ENCODE results near the gene TMEM106A.
"Not testable (repeated sequence)": the region's sequence is repeated elsewhere in the genome, so short reads cannot be mapped to it uniquely, and the experiment has no call there.

The TMEM106A gene

DNA sequence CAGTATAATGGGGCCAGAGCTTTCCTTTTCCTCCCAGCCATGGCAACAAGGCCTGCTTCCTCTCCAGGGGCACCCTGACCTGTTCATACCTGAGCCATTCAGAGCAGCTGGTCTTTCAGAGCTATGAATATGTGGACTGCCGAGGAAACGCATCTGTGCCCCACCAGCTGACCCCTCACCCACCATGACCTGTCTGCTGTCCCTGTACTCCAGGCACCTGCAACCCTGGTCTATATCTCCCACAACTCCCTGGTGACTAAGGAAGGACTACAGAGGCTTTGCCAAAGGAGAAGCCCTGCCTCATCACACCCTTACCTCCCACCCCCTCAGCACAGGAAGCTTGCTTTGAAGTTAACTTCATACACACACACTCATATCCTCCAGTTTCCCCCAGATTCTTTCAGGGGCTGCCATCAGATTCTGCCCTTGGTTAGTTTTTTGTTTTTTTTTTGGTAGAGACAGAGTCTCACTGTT lies 6.0 kb downstream of the TMEM106A start:
- TF ChIP-seq, protein P1, sequence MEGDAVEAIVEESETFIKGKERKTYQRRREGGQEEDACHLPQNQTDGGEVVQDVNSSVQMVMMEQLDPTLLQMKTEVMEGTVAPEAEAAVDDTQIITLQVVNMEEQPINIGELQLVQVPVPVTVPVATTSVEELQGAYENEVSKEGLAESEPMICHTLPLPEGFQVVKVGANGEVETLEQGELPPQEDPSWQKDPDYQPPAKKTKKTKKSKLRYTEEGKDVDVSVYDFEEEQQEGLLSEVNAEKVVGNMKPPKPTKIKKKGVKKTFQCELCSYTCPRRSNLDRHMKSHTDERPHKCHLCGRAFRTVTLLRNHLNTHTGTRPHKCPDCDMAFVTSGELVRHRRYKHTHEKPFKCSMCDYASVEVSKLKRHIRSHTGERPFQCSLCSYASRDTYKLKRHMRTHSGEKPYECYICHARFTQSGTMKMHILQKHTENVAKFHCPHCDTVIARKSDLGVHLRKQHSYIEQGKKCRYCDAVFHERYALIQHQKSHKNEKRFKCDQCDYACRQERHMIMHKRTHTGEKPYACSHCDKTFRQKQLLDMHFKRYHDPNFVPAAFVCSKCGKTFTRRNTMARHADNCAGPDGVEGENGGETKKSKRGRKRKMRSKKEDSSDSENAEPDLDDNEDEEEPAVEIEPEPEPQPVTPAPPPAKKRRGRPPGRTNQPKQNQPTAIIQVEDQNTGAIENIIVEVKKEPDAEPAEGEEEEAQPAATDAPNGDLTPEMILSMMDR (IDR thresholded peaks at IDR 0.05; ENCODE audit: extremely low read depth, missing control alignments): no peak
- no peak for DNase-seq (ENCODE audit: low spot score)

DNA sequence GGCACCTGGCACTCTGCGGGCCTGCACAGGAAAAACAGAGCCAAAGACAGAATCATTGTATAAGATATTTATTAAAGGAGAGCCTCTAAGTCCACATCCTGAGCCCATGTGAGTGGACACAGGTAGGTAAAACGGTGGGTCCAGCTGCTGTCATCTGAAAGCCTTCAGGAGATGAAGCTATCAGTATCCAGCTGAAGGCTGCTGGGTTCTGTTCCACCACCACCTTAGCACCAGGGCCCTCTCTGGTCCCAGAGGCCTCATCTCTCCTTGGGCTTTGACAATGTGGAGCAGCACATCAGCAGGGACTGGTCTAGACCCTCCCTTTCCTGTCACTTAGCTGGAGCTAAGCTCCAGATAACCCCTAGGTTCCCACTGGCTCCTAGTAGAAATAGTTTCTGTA lies 7.3 kb downstream of the TMEM106A start:
- DNase-seq (ENCODE audit: low spot score): no peak
- TF ChIP-seq, protein P1 (IDR thresholded peaks at IDR 0.05; ENCODE audit: extremely low read depth, missing control alignments): no peak

DNA sequence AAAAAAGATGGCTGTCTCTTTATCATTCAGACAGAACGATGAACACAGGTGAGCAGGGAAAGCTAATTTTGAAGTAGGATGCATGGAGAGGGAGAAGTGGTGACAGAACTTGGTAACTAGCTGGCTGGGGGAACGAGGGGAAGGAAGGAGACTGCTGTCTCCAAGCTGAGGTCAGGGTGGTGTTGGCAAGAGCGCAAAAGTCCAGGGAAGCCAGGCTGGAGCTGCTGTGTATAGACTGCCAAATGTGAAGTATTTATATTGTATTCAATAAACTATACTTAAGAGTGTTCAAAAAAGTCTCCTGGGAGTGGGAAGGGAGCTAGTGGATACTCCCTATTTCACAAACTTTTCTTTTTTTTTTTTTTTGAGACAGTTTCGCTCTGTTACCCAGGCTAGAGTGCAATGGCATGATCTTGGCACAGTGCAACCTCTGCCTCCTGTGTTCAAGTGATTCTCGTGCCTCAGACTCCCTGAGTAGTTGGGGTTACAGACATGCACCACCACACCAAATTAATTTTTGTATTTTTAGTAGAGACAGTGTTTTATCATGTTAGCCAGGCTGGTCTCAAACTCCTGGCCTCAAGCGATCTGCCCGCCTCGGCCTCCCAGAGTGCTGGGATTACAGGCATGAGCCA lies 8.2 kb downstream of the TMEM106A start:
- TF ChIP-seq, protein P1 (IDR thresholded peaks at IDR 0.05; ENCODE audit: extremely low read depth, missing control alignments): no peak

DNA sequence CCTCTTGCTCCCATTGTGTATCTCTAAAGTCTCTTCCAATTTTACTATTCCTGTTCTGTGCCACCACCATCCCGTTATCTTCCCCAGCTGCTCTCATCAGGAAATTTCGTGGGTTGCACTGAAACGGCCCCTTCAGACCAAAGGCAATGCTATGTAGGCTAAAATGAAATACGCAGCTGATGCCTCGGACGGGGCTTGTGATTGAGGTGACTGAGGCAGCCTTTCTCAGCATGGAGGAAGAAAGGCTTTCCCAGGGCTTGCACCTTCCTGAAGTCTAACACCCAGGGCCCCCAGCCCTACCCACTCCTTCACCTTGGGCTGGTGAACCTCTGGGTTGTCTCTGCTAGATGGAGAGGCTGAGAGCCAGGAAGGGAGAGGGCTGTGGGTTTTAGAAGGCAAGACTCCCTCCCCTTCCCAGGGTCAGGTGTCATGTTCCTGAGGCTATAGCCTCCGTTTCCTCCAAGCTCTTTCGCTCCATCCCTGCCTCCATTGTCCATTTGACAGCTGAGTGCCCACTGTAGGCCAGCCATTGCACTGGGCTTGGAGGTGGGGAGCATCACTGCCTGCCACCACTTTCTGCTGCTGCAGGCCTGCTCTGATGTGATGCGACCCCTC lies 8.9 kb downstream of the TMEM106A start:
- TF ChIP-seq, protein P1 (IDR thresholded peaks at IDR 0.05; ENCODE audit: extremely low read depth, missing control alignments): no peak
- no peak for DNase-seq (ENCODE audit: low spot score)

More for the DNA sequence above, 8.2 kb downstream of the TMEM106A start:
- no peak for DNase-seq (ENCODE audit: low spot score)

DNA sequence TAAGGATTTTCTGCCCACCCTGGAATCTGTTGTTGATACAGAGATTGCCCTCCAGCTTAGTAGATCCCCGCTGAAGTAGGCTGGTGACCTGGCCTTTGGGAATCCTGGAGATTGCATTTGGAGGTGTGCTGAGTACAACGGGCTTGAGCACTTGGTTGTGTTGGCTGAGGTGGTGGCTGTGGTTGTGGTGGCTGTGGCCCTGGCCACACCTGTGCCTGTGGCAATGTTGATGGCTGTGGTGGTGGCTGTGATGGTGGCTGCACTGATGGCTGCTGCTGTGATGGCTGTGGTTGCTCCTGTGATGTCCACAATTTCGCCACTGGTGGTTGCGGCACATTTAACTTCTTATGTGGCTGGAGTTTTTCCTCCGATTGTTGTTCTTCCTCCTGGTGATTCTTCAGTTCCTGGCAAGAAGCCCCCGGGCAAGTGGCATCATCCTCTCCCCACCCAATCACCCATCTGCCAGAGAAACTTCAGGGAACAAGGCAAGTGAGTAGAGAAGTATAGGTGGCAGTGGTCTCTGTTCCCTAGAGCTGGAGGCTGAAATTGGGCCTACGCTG lies 12.6 kb downstream of the TMEM106A start:
- no peak for DNase-seq (ENCODE audit: low spot score)
- TF ChIP-seq, protein P1 (IDR thresholded peaks at IDR 0.05; ENCODE audit: extremely low read depth, missing control alignments): no peak

DNA sequence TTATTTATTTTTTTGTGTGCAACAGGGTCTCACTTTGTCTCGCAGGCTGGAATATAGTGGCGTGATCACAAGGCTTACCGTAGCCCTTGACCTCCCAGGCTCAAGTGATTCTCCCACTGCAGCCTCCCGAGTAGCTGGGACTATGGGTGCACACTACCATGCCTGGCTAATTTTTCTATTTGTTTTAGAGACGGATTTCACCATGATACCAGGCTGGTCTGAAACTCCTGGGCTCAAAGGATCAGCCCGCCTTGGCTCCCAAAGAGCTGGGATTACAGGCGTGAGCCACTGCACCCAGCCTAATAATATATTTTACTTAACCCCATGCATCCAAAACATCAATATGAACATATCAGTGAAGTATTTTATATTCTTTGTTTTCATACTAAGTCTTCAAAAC lies 14.7 kb downstream of the TMEM106A start:
- DNase-seq (ENCODE audit: low spot score): no peak
- TF ChIP-seq, protein P1 (IDR thresholded peaks at IDR 0.05; ENCODE audit: extremely low read depth, missing control alignments): no peak

DNA sequence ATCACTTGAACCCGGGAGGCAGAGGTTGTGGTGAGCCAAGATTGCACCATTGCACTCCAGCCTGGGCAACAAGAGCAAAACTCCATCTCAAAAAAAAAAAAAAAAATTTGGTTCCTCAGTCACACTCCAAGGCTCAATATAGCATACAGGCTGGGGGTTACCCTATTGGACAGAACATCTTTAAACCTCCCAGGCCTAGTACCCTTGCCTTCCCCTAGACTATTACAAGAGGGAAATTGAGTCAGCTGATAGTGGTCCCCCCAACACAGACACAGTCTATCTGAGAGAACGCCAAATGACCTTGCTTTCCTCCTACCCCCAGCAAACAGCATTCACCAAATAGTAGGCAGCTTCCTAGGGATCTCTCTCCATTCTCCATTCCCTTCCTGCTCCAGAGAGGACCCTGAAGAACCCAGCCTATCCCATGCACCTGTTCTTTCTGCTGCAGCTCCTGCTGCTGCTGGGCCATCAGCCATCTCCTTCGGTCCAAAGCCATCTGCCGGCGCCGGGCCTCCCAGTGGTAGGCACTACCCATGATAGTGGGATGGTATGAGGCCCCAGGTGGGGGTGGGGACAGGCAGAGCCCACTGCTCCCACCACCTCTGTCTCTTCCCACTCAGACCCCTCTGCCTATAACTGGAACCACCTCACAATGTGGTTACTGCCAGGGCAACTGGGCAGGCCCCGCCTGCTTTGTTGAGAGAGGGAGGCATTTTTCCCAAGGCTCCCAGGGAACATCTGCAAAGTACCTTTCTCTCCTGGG lies 16.5 kb downstream of the TMEM106A start, which contains the start of gene CCDC200:
CCDC200 (minus strand) TSS at position 604 of the 763 bp plus-strand sequence; CDS start at position 535, 69 bp downstream.
- not testable (repeated sequence) for DNase-seq (ENCODE audit: low spot score)

DNA sequence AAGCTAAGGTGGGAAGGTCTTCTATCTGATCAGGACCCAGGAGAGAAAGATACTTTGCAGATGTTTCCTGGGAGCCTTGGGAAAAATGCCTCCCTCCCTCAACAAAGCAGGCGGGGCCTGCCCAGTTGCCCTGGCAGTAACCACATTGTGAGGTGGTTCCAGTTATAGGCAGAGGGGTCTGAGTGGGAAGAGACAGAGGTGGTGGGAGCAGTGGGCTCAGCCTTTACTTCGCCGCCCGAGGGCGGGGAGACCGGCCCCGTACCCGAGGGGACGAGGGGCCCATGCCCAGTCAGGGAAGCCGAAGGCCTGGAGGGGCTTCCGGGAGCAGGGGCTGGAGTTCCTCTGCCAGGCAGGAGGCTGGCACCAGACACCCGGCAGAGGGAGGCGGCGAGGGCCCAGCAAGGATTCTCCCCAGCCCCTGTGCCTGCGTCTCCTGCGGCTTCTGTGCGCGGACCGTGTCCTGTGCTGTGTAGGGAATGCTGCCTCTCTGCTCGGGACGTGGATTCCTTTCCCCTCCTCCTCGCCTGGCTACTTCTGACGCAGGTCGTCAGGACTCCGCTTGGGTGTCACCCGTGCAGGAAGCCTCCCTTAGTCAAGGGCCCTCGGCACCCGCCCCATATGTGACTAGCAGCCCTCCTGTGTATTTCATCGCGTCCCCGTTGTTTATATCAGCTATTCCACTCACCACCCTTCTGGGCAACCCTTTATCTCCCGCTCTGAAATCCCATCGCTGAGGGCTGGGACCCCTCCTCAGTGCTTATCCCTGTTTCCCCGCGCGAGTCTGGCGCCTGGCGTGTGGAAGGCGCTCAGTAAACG lies 19.7 kb downstream of the TMEM106A start:
- DNase-seq (ENCODE audit: low spot score): not testable (repeated sequence)

DNA sequence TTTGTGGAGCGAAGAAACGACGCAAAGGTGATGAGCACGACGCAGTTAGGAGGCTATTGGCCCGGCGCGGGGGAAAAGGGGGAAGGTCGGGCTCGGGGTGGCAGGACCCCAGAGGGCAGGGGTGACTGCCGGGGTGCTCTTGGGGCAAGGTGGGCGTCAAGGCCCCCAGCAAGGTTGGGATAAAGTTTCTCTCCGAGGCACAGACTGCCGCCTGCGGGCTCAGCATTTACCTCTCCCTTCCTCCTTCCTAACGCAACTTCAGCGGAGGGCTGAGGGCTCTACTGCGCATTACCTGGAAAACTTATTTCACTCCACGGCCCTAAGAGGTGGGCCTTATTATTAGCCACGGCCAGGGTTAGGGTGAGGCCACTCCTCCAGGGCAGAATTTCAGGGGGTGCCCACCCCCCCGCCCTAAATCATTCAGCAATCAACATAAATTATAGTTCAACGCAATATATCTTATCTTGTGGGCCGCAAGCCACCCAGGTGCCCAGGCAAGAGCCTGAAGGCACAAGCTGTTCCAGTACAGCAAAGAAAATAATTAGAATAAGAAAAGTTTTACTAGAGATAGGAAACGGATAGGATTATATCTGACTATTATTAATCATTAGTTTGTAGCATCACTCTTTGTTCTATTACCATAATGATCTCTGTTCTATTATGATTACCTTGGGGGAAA lies 20.5 kb downstream of the TMEM106A start:
- DNase-seq (ENCODE audit: low spot score): not testable (repeated sequence)

DNA sequence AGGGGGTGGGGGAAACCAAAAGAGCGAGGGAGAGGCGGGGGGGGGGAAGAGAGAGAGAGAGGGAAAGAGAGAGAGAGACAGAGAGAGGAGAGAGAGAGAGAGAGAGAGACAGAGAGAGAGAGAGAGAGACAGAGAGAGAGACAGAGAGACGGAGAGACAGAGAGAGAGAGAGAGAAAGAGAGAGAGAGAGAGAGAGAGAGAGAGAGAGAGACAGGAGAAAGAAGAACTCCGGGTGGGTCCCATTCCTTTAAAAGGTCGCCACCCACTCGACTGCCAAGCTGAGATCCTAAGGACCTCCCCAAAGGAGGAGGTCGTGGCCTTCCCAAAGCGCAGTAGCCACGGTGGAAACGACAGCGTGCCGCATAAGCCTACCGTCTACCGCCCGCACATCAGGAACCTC lies 21.6 kb downstream of the TMEM106A start:
- not testable (repeated sequence) for DNase-seq (ENCODE audit: low spot score)

DNA sequence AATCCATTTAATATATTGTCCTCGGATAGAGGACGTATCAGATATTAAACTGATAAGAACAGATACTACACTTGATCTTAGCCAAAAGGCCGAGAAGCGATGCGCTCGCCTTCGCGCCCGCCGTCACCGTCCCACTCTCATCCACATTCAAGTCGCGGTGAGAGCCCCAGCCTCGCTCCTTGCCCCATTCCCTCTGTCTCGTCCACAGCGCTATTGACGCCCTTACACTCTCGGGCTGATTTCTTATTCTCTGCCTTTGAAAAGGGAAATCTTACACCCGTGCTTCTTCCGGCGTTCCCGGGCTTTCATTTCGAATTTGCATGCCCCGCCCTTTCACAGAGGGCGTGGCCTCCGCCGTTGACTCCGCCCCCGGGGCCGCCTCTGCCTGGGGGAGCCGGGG lies 22.2 kb downstream of the TMEM106A start, which contains the start of gene RNU2-1:
RNU2-1 (minus strand) TSS at position 101 of the 400 bp plus-strand sequence.
- not testable (repeated sequence) for DNase-seq (ENCODE audit: low spot score)
